ENCODE data around the gene PPP1CB.

Gene PPP1CB

DNA sequence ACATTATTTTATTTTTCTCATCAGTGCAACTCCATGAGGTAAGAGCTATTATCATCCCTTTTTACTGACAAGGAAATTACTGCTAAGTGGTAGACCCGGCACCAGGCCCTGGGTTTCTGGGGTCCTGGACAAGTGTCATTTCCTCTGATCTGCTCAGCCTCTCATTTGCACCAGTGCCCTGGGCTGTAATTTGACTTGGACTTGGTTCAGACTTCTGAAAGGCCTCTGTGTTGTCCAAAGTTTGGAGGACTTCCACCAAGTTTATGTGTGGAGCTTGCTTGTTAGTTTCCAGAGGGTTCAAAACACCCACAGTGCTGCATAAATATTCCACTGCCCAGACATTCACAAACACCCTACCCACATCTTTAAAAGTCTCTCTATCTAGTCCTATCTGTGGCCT lies 44.0 kb upstream of the PPP1CB start:
- intact Hi-C loops (cut with DNase I; ENCODE audit: low total_unique reads), result loop anchor here (5.0 kb wide), 1 partner anchor 40 kb away; no protein-coding TSS in a partner anchor
- Histone ChIP-seq H3K4me1 (peaks cover 0 to 10% (median 3%) of the 10 kb centered on the region in 4 donors), H3K27ac (no peak overlapping the region), H3K4me3 (no peak overlapping the region), H3K36me3 (peaks cover 0 to 16% (median 0%) of the 10 kb centered on the region in 3 donors), H3K9me3 (no peaks in the 10 kb centered on the region), H3K27me3 (no peaks in the 10 kb centered on the region)
- TF ChIP-seq, protein P1, sequence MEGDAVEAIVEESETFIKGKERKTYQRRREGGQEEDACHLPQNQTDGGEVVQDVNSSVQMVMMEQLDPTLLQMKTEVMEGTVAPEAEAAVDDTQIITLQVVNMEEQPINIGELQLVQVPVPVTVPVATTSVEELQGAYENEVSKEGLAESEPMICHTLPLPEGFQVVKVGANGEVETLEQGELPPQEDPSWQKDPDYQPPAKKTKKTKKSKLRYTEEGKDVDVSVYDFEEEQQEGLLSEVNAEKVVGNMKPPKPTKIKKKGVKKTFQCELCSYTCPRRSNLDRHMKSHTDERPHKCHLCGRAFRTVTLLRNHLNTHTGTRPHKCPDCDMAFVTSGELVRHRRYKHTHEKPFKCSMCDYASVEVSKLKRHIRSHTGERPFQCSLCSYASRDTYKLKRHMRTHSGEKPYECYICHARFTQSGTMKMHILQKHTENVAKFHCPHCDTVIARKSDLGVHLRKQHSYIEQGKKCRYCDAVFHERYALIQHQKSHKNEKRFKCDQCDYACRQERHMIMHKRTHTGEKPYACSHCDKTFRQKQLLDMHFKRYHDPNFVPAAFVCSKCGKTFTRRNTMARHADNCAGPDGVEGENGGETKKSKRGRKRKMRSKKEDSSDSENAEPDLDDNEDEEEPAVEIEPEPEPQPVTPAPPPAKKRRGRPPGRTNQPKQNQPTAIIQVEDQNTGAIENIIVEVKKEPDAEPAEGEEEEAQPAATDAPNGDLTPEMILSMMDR (IDR thresholded peaks at IDR 0.05), result no peak
- no peak for DNase-seq

- H3K4me3 ChIP-seq, result no peak overlapping the region
- TF ChIP-seq, protein P1 (IDR thresholded peaks at IDR 0.05), result no peak
- no peaks in the 10 kb centered on the region for H3K27me3 ChIP-seq
- H3K4me1 ChIP-seq, result peaks cover 0 to 6% (median 2%) of the 10 kb centered on the region in 4 donors
- H3K27ac ChIP-seq, result no peak overlapping the region
- intact Hi-C loops (cut with DNase I; ENCODE audit: low total_unique reads), result loop anchor here (5.0 kb wide), 1 partner anchor 42 kb away; no protein-coding TSS in a partner anchor
- peaks cover 0 to 16% (median 0%) of the 10 kb centered on the region in 3 donors for H3K36me3 ChIP-seq
- no peaks in the 10 kb centered on the region for H3K9me3 ChIP-seq
- peak in 1 of 2 donors; percentile 34 for DNase-seq
Observed at GRCh38 chr2:28709101-28709500, 42.5 kb upstream of the PPP1CB start.

DNA sequence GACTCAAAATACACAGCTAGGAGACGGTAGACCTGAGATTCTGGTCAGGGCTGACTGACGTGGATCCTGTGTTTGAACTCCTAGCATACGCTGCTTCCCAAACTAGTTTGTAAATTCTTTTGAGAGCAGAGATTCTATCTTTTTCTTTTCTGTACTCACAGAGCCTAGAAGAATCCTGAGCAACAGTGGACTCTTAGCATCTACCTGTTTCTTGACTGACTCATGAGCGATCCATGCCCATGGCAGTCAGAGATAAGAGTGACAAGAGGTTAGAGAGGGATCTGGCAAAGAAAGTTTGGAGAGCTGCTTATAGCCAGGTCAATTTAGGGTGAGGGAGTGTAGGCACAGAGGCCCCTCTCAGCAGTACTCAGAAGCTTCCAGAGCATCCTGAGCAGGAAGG lies 41.1 kb upstream of the PPP1CB start:
- no peak for DNase-seq
- Histone ChIP-seq H3K36me3 (peaks cover 0 to 13% (median 0%) of the 10 kb centered on the region in 3 donors), H3K4me1 (peaks cover 0 to 7% (median 3%) of the 10 kb centered on the region in 4 donors), H3K27ac (no peak overlapping the region), H3K27me3 (no peaks in the 10 kb centered on the region), H3K9me3 (no peaks in the 10 kb centered on the region), H3K4me3 (no peak overlapping the region)
- TF ChIP-seq, protein P1 (IDR thresholded peaks at IDR 0.05), result no peak
- intact Hi-C loops (cut with DNase I; ENCODE audit: low total_unique reads), result no loop called here

- peaks cover 0 to 33% (median 27%) of the 10 kb centered on the region in 4 donors for H3K4me1 ChIP-seq
- TF ChIP-seq, protein P1 (IDR thresholded peaks at IDR 0.05), result no peak
Observed at GRCh38 chr2:28713577-28714298, 37.9 kb upstream of the PPP1CB start.

GRCh38 chr2:28716265-28716865 lies 35.3 kb upstream of the PPP1CB start:
- Histone ChIP-seq H3K27me3 (no peaks in the 10 kb centered on the region), H3K4me3 (no peak overlapping the region), H3K9me3 (no peaks in the 10 kb centered on the region), H3K36me3 (no peaks in the 10 kb centered on the region), H3K4me1 (peaks cover 0 to 46% (median 33%) of the 10 kb centered on the region in 4 donors), H3K27ac (peak overlapping the region; percentile 75 to 76)
- peak; percentile 73 to 85 for DNase-seq
- intact Hi-C loops (cut with DNase I; ENCODE audit: low total_unique reads), result no loop called here
- TF ChIP-seq, protein P1 (IDR thresholded peaks at IDR 0.05), result no peak

More at GRCh38 chr2:28713577-28714298, 37.9 kb upstream of the PPP1CB start:
- Histone ChIP-seq H3K9me3 (no peaks in the 10 kb centered on the region), H3K27me3 (no peaks in the 10 kb centered on the region), H3K27ac (no peak overlapping the region), H3K4me3 (no peak overlapping the region), H3K36me3 (no peaks in the 10 kb centered on the region)
- DNase-seq, result no peak
- intact Hi-C loops (cut with DNase I; ENCODE audit: low total_unique reads), result no loop called here
